ENCODE data around the gene FOXD2.

The FOXD2 gene

DNA sequence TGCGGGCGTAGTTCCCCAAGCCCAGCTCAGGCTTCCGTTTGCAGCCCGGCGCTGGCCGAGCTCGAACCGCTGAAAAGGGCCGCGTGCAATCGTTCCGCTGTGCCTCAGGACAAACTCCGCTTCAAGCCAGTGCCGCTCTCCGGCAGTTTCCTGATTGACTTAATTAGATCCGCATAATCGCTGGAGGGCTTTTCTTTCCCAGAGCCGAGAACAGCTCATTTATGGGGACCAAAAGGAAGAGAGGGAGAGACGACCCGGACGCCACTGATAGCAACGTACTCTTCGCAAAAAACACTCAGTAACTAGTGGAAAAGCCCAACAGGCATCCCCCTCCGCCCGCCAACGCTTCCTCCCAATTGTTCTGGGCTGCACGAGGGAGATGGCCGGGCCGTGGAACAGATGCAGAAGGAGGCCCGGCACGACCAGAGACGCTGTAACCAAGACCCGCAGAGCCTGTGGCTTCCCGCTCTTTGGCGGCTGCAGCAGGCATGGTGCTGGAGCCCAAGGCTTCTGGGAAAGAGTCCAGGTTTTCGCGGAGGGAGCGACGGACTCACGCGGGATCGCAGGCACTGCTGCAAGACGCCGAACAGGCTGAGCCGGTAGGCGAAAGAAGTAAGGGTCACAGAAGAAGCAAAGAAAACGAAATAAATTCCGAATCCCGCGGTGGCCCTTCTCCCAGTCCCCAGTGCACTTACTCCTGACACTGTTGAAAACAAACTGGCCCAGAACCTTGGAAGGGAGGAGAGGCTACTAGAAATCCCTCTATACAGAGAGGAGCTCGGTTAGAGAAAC is 3.6 kb upstream of the FOXD2 start:
- H3K27me3 ChIP-seq (ENCODE audit: control insufficient read depth in 3 of 3, insufficient read depth in 3 of 3, low read depth in 1 of 3, low read length in 3 of 3), result peaks cover 45 to 82% (median 74%) of the 10 kb centered on the region in 3 experiments
- no peak overlapping the region for H2BK12ac ChIP-seq (ENCODE audit: low read length)
- no peak overlapping the region for H3K27ac ChIP-seq (replicated peaks; ENCODE audit: low read length)
- no peak overlapping the region for H2BK15ac ChIP-seq (ENCODE audit: low read length)
- no peak overlapping the region for H3K23ac ChIP-seq (ENCODE audit: low read depth, low read length, poor library complexity)
- peak overlapping the region in 1 of 2 donors; percentile 5 for H3K4me3 ChIP-seq (ENCODE audit: low read length in 2 of 2)
- peak overlapping the region; percentile 90 for H2AFZ ChIP-seq (ENCODE audit: low read length)
- H3K9ac ChIP-seq (ENCODE audit: low read depth, low read length, poor library complexity), result no peak overlapping the region
- no peak overlapping the region for H2BK120ac ChIP-seq (ENCODE audit: low read depth, low read length)
- H3K4me1 ChIP-seq (ENCODE audit: control insufficient read depth in 2 of 2, insufficient read depth in 1 of 2, low read depth in 1 of 2, low read length in 2 of 2), result peaks cover 5 to 12% of the 10 kb centered on the region in 2 donors
- H4K91ac ChIP-seq (ENCODE audit: low read depth, low read length, poor library complexity), result no peak overlapping the region
- no peak overlapping the region for H2AK5ac ChIP-seq (ENCODE audit: low read depth, low read length)
- no CpG with 5 or more reads among the region's 51 CpGs for WGBS, 2 donors (ENCODE audit: extremely low coverage in 2 of 2, insufficient read length in 2 of 2, insufficient replicate concordance in 1 of 2)
- no peak overlapping the region for H3K4ac ChIP-seq (ENCODE audit: low read length)
- peak overlapping the region; percentile 45 for H3K4me2 ChIP-seq (ENCODE audit: insufficient read depth, low read length, poor library complexity, severe bottlenecking)
- DNase-seq (ENCODE audit: low spot score), result no peak
- no peaks in the 10 kb centered on the region for H3K9me3 ChIP-seq (replicated peaks in 1 of 2; ENCODE audit: control insufficient read depth in 2 of 2, insufficient read depth in 1 of 2, low read depth in 1 of 2, low read length in 2 of 2)
- H4K8ac ChIP-seq (ENCODE audit: low read depth, low read length), result no peak overlapping the region
- no peaks in the 10 kb centered on the region for H3K79me1 ChIP-seq (ENCODE audit: low read depth, low read length)
- H3K36me3 ChIP-seq (replicated peaks in 1 of 2; ENCODE audit: control insufficient read depth in 2 of 2, insufficient read depth in 2 of 2, low read length in 2 of 2), result no peaks in the 10 kb centered on the region
- H3K18ac ChIP-seq (ENCODE audit: low read length), result peak overlapping the region; percentile 25
- no peak overlapping the region for H3K14ac ChIP-seq (ENCODE audit: low read length)
- no peak overlapping the region for H2BK5ac ChIP-seq (ENCODE audit: low read length)

DNA sequence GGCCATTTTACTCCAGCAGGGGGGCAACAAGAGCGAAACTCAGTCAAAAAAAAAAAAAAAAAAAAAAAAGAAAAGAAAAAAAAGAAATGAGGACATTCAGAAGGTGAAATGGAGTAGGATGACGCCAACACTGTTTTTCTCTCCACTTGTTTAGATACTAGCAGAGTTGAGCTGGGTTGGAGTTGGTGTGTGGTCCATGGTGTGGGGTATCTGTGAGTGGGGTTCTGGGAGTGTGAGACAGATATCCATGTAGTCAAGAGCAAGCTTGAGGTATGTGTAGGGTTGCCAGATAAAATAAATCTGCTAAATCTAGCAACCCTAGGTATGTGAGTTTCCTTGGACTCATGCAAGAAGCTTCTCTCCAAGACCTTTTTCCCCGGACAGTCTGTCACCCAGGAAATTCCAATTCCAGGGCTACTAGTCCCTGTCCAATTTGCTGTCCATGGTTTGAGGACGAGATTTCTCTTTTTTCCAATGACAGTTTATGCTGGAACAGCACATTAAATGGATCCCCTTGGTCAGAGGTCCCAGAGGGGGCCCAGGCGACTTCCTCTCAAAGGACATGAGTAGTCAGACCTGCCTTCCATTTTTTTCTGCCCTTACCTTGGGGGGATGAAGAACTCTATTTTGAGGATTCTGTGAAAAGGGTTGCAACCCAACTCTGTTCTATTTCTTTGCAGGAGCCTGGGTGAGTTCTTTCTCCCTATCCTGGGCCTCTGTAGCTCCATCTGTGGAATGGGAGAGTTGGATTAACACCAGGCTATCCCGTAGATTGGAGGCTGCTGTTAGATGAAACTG is 2.1 kb upstream of the FOXD2 start:
- H2BK5ac ChIP-seq (ENCODE audit: low read length), result no peak overlapping the region
- H4K8ac ChIP-seq (ENCODE audit: low read depth, low read length), result no peak overlapping the region
- H3K4me2 ChIP-seq (ENCODE audit: insufficient read depth, low read length, poor library complexity, severe bottlenecking), result no peak overlapping the region
- H3K36me3 ChIP-seq (replicated peaks in 1 of 2; ENCODE audit: control insufficient read depth in 2 of 2, insufficient read depth in 2 of 2, low read length in 2 of 2), result no peaks in the 10 kb centered on the region
- no peaks in the 10 kb centered on the region for H3K9me3 ChIP-seq (replicated peaks in 1 of 2; ENCODE audit: control insufficient read depth in 2 of 2, insufficient read depth in 1 of 2, low read depth in 1 of 2, low read length in 2 of 2)
- no peak overlapping the region for H2BK15ac ChIP-seq (ENCODE audit: low read length)
- H3K4me3 ChIP-seq (ENCODE audit: low read length in 2 of 2), result no peak overlapping the region
- no peak overlapping the region for H3K27ac ChIP-seq (replicated peaks; ENCODE audit: low read length)
- H4K91ac ChIP-seq (ENCODE audit: low read depth, low read length, poor library complexity), result no peak overlapping the region
- H2AFZ ChIP-seq (ENCODE audit: low read length), result no peak overlapping the region
- H3K14ac ChIP-seq (ENCODE audit: low read length), result no peak overlapping the region
- no peak overlapping the region for H2BK120ac ChIP-seq (ENCODE audit: low read depth, low read length)
- no CpG with 5 or more reads among the region's 6 CpGs for WGBS, 2 donors (ENCODE audit: extremely low coverage in 2 of 2, insufficient read length in 2 of 2, insufficient replicate concordance in 1 of 2)
- peaks cover 5 to 12% of the 10 kb centered on the region in 2 donors for H3K4me1 ChIP-seq (ENCODE audit: control insufficient read depth in 2 of 2, insufficient read depth in 1 of 2, low read depth in 1 of 2, low read length in 2 of 2)
- no peak overlapping the region for H2BK12ac ChIP-seq (ENCODE audit: low read length)
- no peak overlapping the region for H3K4ac ChIP-seq (ENCODE audit: low read length)
- H3K79me1 ChIP-seq (ENCODE audit: low read depth, low read length), result no peaks in the 10 kb centered on the region
- no peak overlapping the region for H3K18ac ChIP-seq (ENCODE audit: low read length)
- no peak overlapping the region for H3K23ac ChIP-seq (ENCODE audit: low read depth, low read length, poor library complexity)
- no peak for DNase-seq (ENCODE audit: low spot score)
- no peak overlapping the region for H3K9ac ChIP-seq (ENCODE audit: low read depth, low read length, poor library complexity)
- no peak overlapping the region for H2AK5ac ChIP-seq (ENCODE audit: low read depth, low read length)
- H3K27me3 ChIP-seq (ENCODE audit: control insufficient read depth in 3 of 3, insufficient read depth in 3 of 3, low read depth in 1 of 3, low read length in 3 of 3), result peaks cover 59 to 90% (median 89%) of the 10 kb centered on the region in 3 experiments

DNA sequence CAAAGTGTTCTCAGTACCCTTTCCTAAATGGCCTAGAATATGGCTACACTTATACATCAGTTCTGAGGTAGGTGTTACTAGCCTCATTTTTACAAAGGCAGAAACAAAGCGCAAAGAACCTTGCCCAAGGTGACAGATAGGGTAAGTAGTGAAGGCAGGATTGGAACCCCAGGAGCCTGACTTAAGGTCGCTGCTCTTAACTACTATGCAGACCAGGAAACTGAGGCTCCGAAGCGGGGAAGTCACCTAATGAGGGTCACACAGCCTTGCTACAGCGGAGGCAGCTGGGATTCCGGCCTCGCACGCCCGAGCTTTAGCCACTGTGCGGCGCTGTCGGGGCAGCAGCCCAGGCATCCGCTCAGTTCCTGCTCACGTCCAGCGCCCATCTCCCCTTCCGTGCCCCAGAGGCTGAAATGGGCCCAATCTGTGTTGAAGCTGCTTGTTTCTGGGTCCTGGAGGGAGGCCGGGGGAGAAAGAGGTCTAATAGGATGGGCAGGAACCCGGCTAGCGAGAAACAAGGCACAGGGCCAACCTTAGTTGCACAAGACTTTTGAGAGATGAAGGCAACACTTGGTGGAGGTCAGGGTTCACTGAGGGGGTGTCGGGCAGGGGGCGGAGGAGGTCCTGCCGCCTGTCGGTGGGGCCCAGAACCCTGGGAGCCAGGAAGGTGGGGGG is 1.4 kb upstream of the FOXD2 start:
- Histone ChIP-seq H3K18ac (ENCODE audit: low read length) (no peak overlapping the region), H3K4ac (ENCODE audit: low read length) (no peak overlapping the region), H4K91ac (ENCODE audit: low read depth, low read length, poor library complexity) (no peak overlapping the region), H3K9me3 (replicated peaks in 1 of 2; ENCODE audit: control insufficient read depth in 2 of 2, insufficient read depth in 1 of 2, low read depth in 1 of 2, low read length in 2 of 2) (no peaks in the 10 kb centered on the region), H4K8ac (ENCODE audit: low read depth, low read length) (no peak overlapping the region), H3K27me3 (ENCODE audit: control insufficient read depth in 3 of 3, insufficient read depth in 3 of 3, low read depth in 1 of 3, low read length in 3 of 3) (peaks cover 63 to 94% (median 93%) of the 10 kb centered on the region in 3 experiments), H2BK5ac (ENCODE audit: low read length) (no peak overlapping the region), H3K23ac (ENCODE audit: low read depth, low read length, poor library complexity) (no peak overlapping the region), H3K36me3 (replicated peaks in 1 of 2; ENCODE audit: control insufficient read depth in 2 of 2, insufficient read depth in 2 of 2, low read length in 2 of 2) (no peaks in the 10 kb centered on the region), H3K4me1 (ENCODE audit: control insufficient read depth in 2 of 2, insufficient read depth in 1 of 2, low read depth in 1 of 2, low read length in 2 of 2) (peaks cover 5 to 12% of the 10 kb centered on the region in 2 donors), H2BK12ac (ENCODE audit: low read length) (no peak overlapping the region), H3K27ac (replicated peaks; ENCODE audit: low read length) (no peak overlapping the region), H3K9ac (ENCODE audit: low read depth, low read length, poor library complexity) (no peak overlapping the region), H3K14ac (ENCODE audit: low read length) (no peak overlapping the region), H3K4me3 (ENCODE audit: low read length in 2 of 2) (peak overlapping the region; percentile 48 to 85), H2AFZ (ENCODE audit: low read length) (peak overlapping the region; percentile 95), H2AK5ac (ENCODE audit: low read depth, low read length) (peak overlapping the region; percentile 1), H2BK120ac (ENCODE audit: low read depth, low read length) (no peak overlapping the region), H3K4me2 (ENCODE audit: insufficient read depth, low read length, poor library complexity, severe bottlenecking) (peak overlapping the region; percentile 43), H2BK15ac (ENCODE audit: low read length) (peak overlapping the region; percentile 65), H3K79me1 (ENCODE audit: low read depth, low read length) (no peaks in the 10 kb centered on the region)
- peak; percentile 71 for DNase-seq (ENCODE audit: low spot score)
- no CpG with 5 or more reads among the region's 23 CpGs for WGBS, 2 donors (ENCODE audit: extremely low coverage in 2 of 2, insufficient read length in 2 of 2, insufficient replicate concordance in 1 of 2)

All from neuronal stem cell (in vitro differentiated cells).